Sigmoid colon (tissue), 7 donors: ENCODE data around the gene NHSL2. TPM values are rescaled to one million over a fixed set of nuclear protein-coding genes. Genes with fewer than 3 reads are reported as not detected.

Source experiments
- DNase-seq: peaks from one replicate; pipeline ENCODE4 v3.0.0-alpha.2; 2019
- H3K27ac ChIP-seq, 4 donors: fragments of 200-600 bp; sonication (generic); one replicate each; pipeline ENCODE4 v1.5.1; 2016 to 2019; ENCODE audit warnings: mild to moderate bottlenecking in 1 of 4
- H3K27me3 ChIP-seq, 3 donors: fragments of 200-600 bp; sonication (generic); one replicate each; pipeline ENCODE4 v1.5.1; 2019; ENCODE audit warnings: mild to moderate bottlenecking in 1 of 3
- H3K36me3 ChIP-seq, 4 donors: fragments of 200-600 bp; sonication (generic); one replicate each; pipeline ENCODE4 v1.5.1; 2016 to 2019
- H3K4me1 ChIP-seq, 4 donors: fragments of 200-600 bp; sonication (generic); one replicate each; pipeline ENCODE4 v1.5.1; 2017 to 2019
- H3K4me3 ChIP-seq, 4 donors: fragments of 200-600 bp; sonication (generic); one replicate each; pipeline ENCODE4 v1.5.1; 2017 to 2019; ENCODE audit warnings: mild to moderate bottlenecking in 2 of 4, moderate library complexity in 1 of 4
- H3K9me3 ChIP-seq, 4 donors: fragments of 200-600 bp in 3 of 4; sonication (generic) in 3 of 4; one replicate each; pipeline versions ENCODE4 v1.5.1 to v1.6.1; 2013 to 2019
- CTCF ChIP-seq, 4 experiments: fragments of 450-650 bp in 3 of 4; fragments of 200-600 bp in 1 of 4; IDR thresholded peaks; one replicate each; pipeline ENCODE4 v1.5.1; 2016 to 2019; ENCODE audit warnings: antibody characterized with exemption in 4 of 4, mild to moderate bottlenecking in 3 of 4, moderate library complexity in 2 of 4
- EP300 ChIP-seq, 4 donors: sonication (generic); formaldehyde crosslinking; IDR thresholded peaks; one replicate each; pipeline ENCODE4 v1.6.1; 2017; ENCODE audit warnings: antibody characterized with exemption in 4 of 4
- POLR2A ChIP-seq, 2 donors: fragments of 450-650 bp; IDR thresholded peaks; one replicate each; pipeline ENCODE4 v1.6.1; 2016; ENCODE audit warnings: antibody characterized with exemption in 2 of 2, mild to moderate bottlenecking in 2 of 2, moderate library complexity in 2 of 2
- POLR2AphosphoS5 ChIP-seq, 4 donors: sonication (generic); formaldehyde crosslinking; IDR thresholded peaks; one replicate each; pipeline ENCODE4 v1.6.1; 2017; ENCODE audit warnings: antibody characterized with exemption in 4 of 4
- WGBS, 2 donors: extraction: QIAGEN DNeasy Blood & Tissue Kit; methylation state at CpG; one replicate each; pipeline ENCODE4 v1.1.7; 2013; 5-methylcytosine and 5-hydroxymethylcytosine counted together
- intact Hi-C: fragments of 100-400 bp; cut with DNase I; formaldehyde crosslinking; loops from one replicate; pipeline ENCODE4 v1.15.1; 2023
- polyA plus RNA-seq, 3 donors: library from polyadenylated mRNA; stranded (reverse); fragments of 200-250 nt; gene quantifications; one replicate each; pipeline ENCODE4 v1.2.3, GENCODE V29; 2013
- small RNA-seq, 3 donors: library from RNA; depleted of rRNA; stranded (forward); fragments of <200 nt; gene quantifications; one replicate each; pipeline ENCODE3, GENCODE V24; 2016
- total RNA-seq, 4 donors: library from RNA; depleted of rRNA; stranded (reverse); fragments of >200 nt; gene quantifications; one replicate each; pipeline ENCODE4 v1.1.0, GENCODE V29; 2016
- donor health status: healthy with polysubstance abuse.
- donor health status: Bipolar disorder and iron deficiency.
- donor health status: healthy.

Gene NHSL2
- total and polyA plus RNA-seq, 7 donors = under 0.01 to 21.3 (median 8.1) TPM

GRCh38 chrX:72180539-72180938 lies 269.9 kb downstream of the NHSL2 start:
- Histone ChIP-seq H3K4me1 (peaks cover 0 to 20% (median 8%) of the 10 kb centered on the region in 4 donors), H3K4me3 (peak overlapping the region in 2 of 4 donors; percentile 63 to 70), H3K27ac (peak overlapping the region; percentile 72 to 80 (median 78)), H3K9me3 (no peaks in the 10 kb centered on the region), H3K36me3 (no peaks in the 10 kb centered on the region), H3K27me3 (no peaks in the 10 kb centered on the region)
- no peak for DNase-seq
- WGBS, 2 donors = 5 to 23% methylated on average over 1 of the region's 1 CpG
- intact Hi-C loops = loop anchor here (2.0 to 5.0 kb wide), 2 partner anchors 50 to 163 kb away; partner anchors contain the start of gene RTL5
- no peak for TF ChIP-seq EP300 (IDR thresholded peaks at IDR 0.05)
- no peak for TF ChIP-seq CTCF (IDR thresholded peaks at IDR 0.05)
- TF ChIP-seq POLR2AphosphoS5 (IDR thresholded peaks at IDR 0.05) = no peak

- peaks cover 0 to 20% (median 8%) of the 10 kb centered on the region in 4 donors for H3K4me1 ChIP-seq
- no peaks in the 10 kb centered on the region for H3K9me3 ChIP-seq
- no peak for TF ChIP-seq EP300 (IDR thresholded peaks at IDR 0.05)
- peak in 1 of 2 donors; percentile 14 for TF ChIP-seq POLR2A (IDR thresholded peaks at IDR 0.05)
- peak in 3 of 4 donors; percentile 29 to 80 (median 42) for TF ChIP-seq POLR2AphosphoS5 (IDR thresholded peaks at IDR 0.05)
- DNase-seq = peak; percentile 96
- 0% methylated on average over 46 of the region's 46 CpGs for WGBS, 2 donors
- peak within 1 kb of the TSS; percentile 59 to 70 (median 61) for H3K4me3 ChIP-seq
- no peaks in the 10 kb centered on the region for H3K27me3 ChIP-seq
- intact Hi-C loops = loop anchor here (2.0 to 5.0 kb wide), 2 partner anchors 51 to 164 kb away; partner anchors contain the start of gene RTL5
- no peaks in the 10 kb centered on the region for H3K36me3 ChIP-seq
- peak within 1 kb of the TSS; percentile 72 to 80 (median 78) for H3K27ac ChIP-seq
These were observed 270.8 kb downstream of the NHSL2 start, which contains the start of gene PIN4 for GRCh38 chrX:72181178-72182125. Gene PIN4, plus strand, starts transcription at chrX:72181757. Its CDS starts 29 bp downstream, at chrX:72181786.

DNA sequence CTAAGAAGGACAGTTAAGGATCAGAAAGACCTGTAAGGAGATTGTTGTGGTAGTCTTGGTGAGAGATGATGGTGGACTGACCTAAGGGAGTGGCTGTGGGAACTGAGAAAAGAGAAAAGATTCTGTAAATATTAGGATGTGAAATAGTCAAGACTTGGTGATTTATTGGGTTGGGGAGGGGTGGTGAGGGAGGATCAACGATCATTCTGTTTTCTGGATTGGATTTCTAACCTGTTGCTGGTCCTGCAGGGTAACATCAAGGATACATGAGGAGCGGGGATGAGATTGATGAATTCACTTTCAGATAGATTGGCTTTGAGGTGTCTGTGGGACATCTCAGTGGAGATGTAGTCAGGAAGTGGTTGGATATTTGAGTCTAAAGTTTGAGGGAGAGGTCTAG lies 272.3 kb downstream of the NHSL2 start:
- TF ChIP-seq POLR2AphosphoS5 (IDR thresholded peaks at IDR 0.05) (no peak), POLR2A (IDR thresholded peaks at IDR 0.05) (no peak)
- intact Hi-C loops = loop anchor here (5.0 kb wide), 1 partner anchor 166 kb away; no protein-coding TSS in a partner anchor
- H3K9me3 ChIP-seq = no peaks in the 10 kb centered on the region
- H3K27ac ChIP-seq = no peak overlapping the region
- peaks cover 0 to 20% (median 8%) of the 10 kb centered on the region in 4 donors for H3K4me1 ChIP-seq
- H3K36me3 ChIP-seq = no peaks in the 10 kb centered on the region
- no peaks in the 10 kb centered on the region for H3K27me3 ChIP-seq
- 88 to 93% methylated on average over 2 of the region's 2 CpGs for WGBS, 2 donors
- DNase-seq = no peak
- H3K4me3 ChIP-seq = no peak overlapping the region

- Histone ChIP-seq H3K4me3 (no peak overlapping the region), H3K27ac (no peak overlapping the region), H3K9me3 (no peaks in the 10 kb centered on the region), H3K4me1 (no peaks in the 10 kb centered on the region), H3K36me3 (peaks cover 0 to 19% (median 2%) of the 10 kb centered on the region in 4 donors), H3K27me3 (no peaks in the 10 kb centered on the region)
- 86 to 91% methylated on average over 7 of the region's 7 CpGs for WGBS, 2 donors
- no peak for DNase-seq
- TF ChIP-seq CTCF (IDR thresholded peaks at IDR 0.05) (no peak), POLR2A (IDR thresholded peaks at IDR 0.05) (no peak), POLR2AphosphoS5 (IDR thresholded peaks at IDR 0.05) (no peak), EP300 (IDR thresholded peaks at IDR 0.05) (no peak)
- intact Hi-C loops = no loop called here
These were observed 291.3 kb downstream of the NHSL2 start for GRCh38 chrX:72201836-72202536.

Small RNA genes lying within 50 kb of the gene (small RNA-seq; reads per million reads assigned to genes)
- 0 reads per million in 3 donors for gene RNU6-1078P

Other genes with a start within 250 kb of the NHSL2 start
- gene CXorf49, start 192.6 kb upstream of the NHSL2 start, total RNA-seq = not detected
- not detected for gene CXorf49, start 192.6 kb upstream of the NHSL2 start, polyA plus RNA-seq
- gene CXorf49B, start 147.5 kb upstream of the NHSL2 start, total RNA-seq = not detected
- gene CXorf49B, start 147.5 kb upstream of the NHSL2 start, polyA plus RNA-seq = not detected
- gene RTL5, start 221.1 kb downstream of the NHSL2 start, total RNA-seq = 1 to 10 TPM; 2.7 to 7.5 (median 4.8) TPM
- 1 to 10 TPM in 2 of 3 donors, under 1 TPM in 1; 0.46 to 1.8 (median 1.6) TPM for gene RTL5, start 221.1 kb downstream of the NHSL2 start, polyA plus RNA-seq